ENCODE data around the gene ALK.

DNA sequence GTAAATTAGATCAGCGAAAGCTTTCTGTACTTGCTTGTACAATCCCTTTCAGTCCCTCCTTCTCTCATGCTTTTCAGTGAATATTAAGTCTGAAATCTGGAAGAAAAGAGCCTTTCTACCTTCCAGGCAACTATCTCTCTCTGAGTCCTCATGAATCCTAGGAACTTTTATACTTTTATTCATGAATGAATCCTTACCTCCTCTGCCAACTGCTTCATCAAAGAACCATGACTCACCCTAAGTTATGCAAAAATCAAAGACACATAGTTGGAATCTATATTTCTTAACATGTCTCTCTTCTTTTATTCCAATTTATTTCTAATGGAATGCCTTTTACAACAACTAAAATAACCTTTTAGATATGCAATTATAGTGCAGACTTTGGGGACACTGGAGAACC lies 412.0 kb downstream of the ALK start:
- TF ChIP-seq POLR2AphosphoS5 (IDR thresholded peaks at IDR 0.05): no peak
- TF ChIP-seq, protein P1, sequence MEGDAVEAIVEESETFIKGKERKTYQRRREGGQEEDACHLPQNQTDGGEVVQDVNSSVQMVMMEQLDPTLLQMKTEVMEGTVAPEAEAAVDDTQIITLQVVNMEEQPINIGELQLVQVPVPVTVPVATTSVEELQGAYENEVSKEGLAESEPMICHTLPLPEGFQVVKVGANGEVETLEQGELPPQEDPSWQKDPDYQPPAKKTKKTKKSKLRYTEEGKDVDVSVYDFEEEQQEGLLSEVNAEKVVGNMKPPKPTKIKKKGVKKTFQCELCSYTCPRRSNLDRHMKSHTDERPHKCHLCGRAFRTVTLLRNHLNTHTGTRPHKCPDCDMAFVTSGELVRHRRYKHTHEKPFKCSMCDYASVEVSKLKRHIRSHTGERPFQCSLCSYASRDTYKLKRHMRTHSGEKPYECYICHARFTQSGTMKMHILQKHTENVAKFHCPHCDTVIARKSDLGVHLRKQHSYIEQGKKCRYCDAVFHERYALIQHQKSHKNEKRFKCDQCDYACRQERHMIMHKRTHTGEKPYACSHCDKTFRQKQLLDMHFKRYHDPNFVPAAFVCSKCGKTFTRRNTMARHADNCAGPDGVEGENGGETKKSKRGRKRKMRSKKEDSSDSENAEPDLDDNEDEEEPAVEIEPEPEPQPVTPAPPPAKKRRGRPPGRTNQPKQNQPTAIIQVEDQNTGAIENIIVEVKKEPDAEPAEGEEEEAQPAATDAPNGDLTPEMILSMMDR (IDR thresholded peaks at IDR 0.05): no peak

Data from sigmoid colon (tissue), 4 donors.